ENCODE results near the gene FAM151A. TPM values are rescaled to one million over a fixed set of nuclear protein-coding genes. Genes with fewer than 3 reads are reported as not detected.

FAM151A gene
- total RNA-seq, 4 donors from 2014 or later, result 0.47 TPM; not detected in 3

- 71% methylated on average over 2 of the region's 2 CpGs for WGBS
- no peak for TF ChIP-seq EP300 (IDR thresholded peaks at IDR 0.05)
- TF ChIP-seq POLR2AphosphoS5 (IDR thresholded peaks at IDR 0.05), result no peak
- no peak for TF ChIP-seq CTCF (IDR thresholded peaks at IDR 0.05)
- TF ChIP-seq POLR2A (IDR thresholded peaks at IDR 0.05), result no peak
- no peak overlapping the region for H3K27ac ChIP-seq
- H3K4me3 ChIP-seq, result no peak overlapping the region
- peaks cover 19% of the 10 kb centered on the region for H3K4me1 ChIP-seq
- H3K36me3 ChIP-seq, result no peaks in the 10 kb centered on the region
- no peak for DNase-seq (ENCODE audit: low spot score in 2 of 2)
- no peaks in the 10 kb centered on the region for H3K9me3 ChIP-seq
- H3K27me3 ChIP-seq, result no peaks in the 10 kb centered on the region
Observed at GRCh38 chr1:54583871-54584270, 39.5 kb downstream of the FAM151A start.

DNA sequence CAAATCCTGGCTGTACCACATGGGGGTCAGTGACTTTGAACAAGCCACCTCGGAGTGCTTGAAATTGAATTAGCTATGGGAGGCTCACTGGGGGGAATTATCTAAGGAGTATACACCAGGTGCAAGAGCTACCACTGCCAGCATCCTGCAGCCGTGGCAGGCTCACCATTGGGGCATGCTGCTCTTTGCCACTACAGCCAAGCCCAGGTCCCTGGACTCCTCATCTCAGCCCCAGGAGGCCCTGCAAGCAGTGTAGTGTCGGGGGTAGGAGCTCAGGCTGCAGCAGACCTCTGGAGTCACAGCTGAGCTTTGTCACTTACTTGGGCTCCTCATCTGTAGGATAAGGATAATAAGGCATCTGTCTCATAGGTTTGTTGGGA is 40.0 kb downstream of the FAM151A start:
- DNase-seq (ENCODE audit: low spot score in 2 of 2), result no peak
- H3K27ac ChIP-seq, result no peak overlapping the region
- no peaks in the 10 kb centered on the region for H3K27me3 ChIP-seq
- no peaks in the 10 kb centered on the region for H3K9me3 ChIP-seq
- H3K36me3 ChIP-seq, result no peaks in the 10 kb centered on the region
- WGBS, result 82% methylated on average over 3 of the region's 3 CpGs
- no peak for TF ChIP-seq EP300 (IDR thresholded peaks at IDR 0.05)
- no peak for TF ChIP-seq CTCF (IDR thresholded peaks at IDR 0.05)
- no peak for TF ChIP-seq POLR2AphosphoS5 (IDR thresholded peaks at IDR 0.05)
- TF ChIP-seq POLR2A (IDR thresholded peaks at IDR 0.05), result no peak
- no peak overlapping the region for H3K4me3 ChIP-seq
- peaks cover 22% of the 10 kb centered on the region for H3K4me1 ChIP-seq

GRCh38 chr1:54582566-54583306 is 40.6 kb downstream of the FAM151A start:
- TF ChIP-seq POLR2A (IDR thresholded peaks at IDR 0.05) (no peak), POLR2AphosphoS5 (IDR thresholded peaks at IDR 0.05) (no peak), CTCF (IDR thresholded peaks at IDR 0.05) (no peak), EP300 (IDR thresholded peaks at IDR 0.05) (no peak)
- WGBS, result 78% methylated on average over 17 of the region's 19 CpGs
- no peak for DNase-seq (ENCODE audit: low spot score in 2 of 2)

DNA sequence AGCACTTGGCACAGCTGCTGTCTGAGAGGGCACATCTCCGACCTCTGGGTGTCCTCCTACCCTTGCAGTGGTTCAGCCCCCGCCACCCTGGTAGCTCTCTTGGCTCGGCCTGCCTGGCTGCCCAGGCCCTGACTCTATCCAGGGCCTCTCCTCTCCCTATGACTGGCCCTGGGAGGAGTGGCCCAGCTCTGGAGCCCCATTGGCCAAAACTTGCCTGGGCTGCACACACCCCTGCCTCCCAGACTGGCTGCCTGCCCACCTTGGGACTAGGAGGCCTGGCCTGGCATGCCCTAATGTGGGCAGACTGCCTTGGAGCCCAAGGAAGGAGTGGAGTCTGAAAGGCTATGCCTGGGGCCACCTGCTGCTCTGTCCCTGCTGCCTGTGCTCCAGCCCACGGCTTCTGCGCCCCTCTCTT is 41.7 kb downstream of the FAM151A start:
- DNase-seq (ENCODE audit: low spot score in 2 of 2), result peak; percentile 81 to 89
- Histone ChIP-seq H3K27me3 (no peaks in the 10 kb centered on the region), H3K4me3 (no peak overlapping the region), H3K4me1 (peaks cover 24% of the 10 kb centered on the region), H3K36me3 (no peaks in the 10 kb centered on the region), H3K27ac (peak overlapping the region; percentile 16), H3K9me3 (no peaks in the 10 kb centered on the region)
- TF ChIP-seq POLR2AphosphoS5 (IDR thresholded peaks at IDR 0.05), result no peak
- no peak for TF ChIP-seq POLR2A (IDR thresholded peaks at IDR 0.05)
- peak; percentile 28 for TF ChIP-seq EP300 (IDR thresholded peaks at IDR 0.05)
- no peak for TF ChIP-seq CTCF (IDR thresholded peaks at IDR 0.05)
- WGBS, result no CpG with 5 or more reads among the region's 5 CpGs

More at GRCh38 chr1:54582566-54583306, 40.6 kb downstream of the FAM151A start:
- peaks cover 24% of the 10 kb centered on the region for H3K4me1 ChIP-seq
- H3K27ac ChIP-seq, result no peak overlapping the region
- no peaks in the 10 kb centered on the region for H3K27me3 ChIP-seq
- no peaks in the 10 kb centered on the region for H3K9me3 ChIP-seq
- H3K36me3 ChIP-seq, result no peaks in the 10 kb centered on the region
- no peak overlapping the region for H3K4me3 ChIP-seq

GRCh38 chr1:54580856-54581550 is 42.3 kb downstream of the FAM151A start:
- no peak for TF ChIP-seq EP300 (IDR thresholded peaks at IDR 0.05)
- no peak for TF ChIP-seq POLR2AphosphoS5 (IDR thresholded peaks at IDR 0.05)
- no peak for TF ChIP-seq CTCF (IDR thresholded peaks at IDR 0.05)
- no peak for TF ChIP-seq POLR2A (IDR thresholded peaks at IDR 0.05)
- peaks cover 24% of the 10 kb centered on the region for H3K4me1 ChIP-seq
- 86% methylated on average over 9 of the region's 11 CpGs for WGBS

More at GRCh38 chr1:54580856-54581550, 42.3 kb downstream of the FAM151A start:
- H3K4me3 ChIP-seq, result no peak overlapping the region
- H3K27me3 ChIP-seq, result no peaks in the 10 kb centered on the region
- no peaks in the 10 kb centered on the region for H3K36me3 ChIP-seq
- peak overlapping the region; percentile 16 for H3K27ac ChIP-seq
- no peaks in the 10 kb centered on the region for H3K9me3 ChIP-seq
- DNase-seq (ENCODE audit: low spot score in 2 of 2), result no peak
